Right lobe of liver (tissue), 6 donors: ENCODE measurements around the gene PAAF1. TPM values are rescaled to one million over a fixed set of nuclear protein-coding genes. Genes with fewer than 3 reads are reported as not detected.
A peak's percentile ranks its signal among the peaks of the same experiment; 100 is the strongest.

Experiments
- ATAC-seq, 4 donors: fragments of 200-7000 bp; cut with Tn5 transposase; one replicate each; pipeline ENCODE4 v1.9.1; 2020; ENCODE audit warnings: mild to moderate bottlenecking in 4 of 4, moderate library complexity in 4 of 4
- DNase-seq, 3 donors: peaks; one replicate each; pipeline ENCODE4 v3.0.0-alpha.2; 2020
- H3K27ac ChIP-seq, 3 donors: fragments of 200-600 bp; one replicate each; pipeline ENCODE4 v1.8.0; 2022
- H3K27me3 ChIP-seq, 2 donors: fragments of 200-600 bp; one replicate each; pipeline ENCODE4 v1.8.0; 2022
- H3K36me3 ChIP-seq, 4 donors: fragments of 200-600 bp; sonication (generic) in 1 of 4; one replicate each; pipeline versions ENCODE4 v1.5.1 to v1.8.0; 2017 to 2022; ENCODE audit warnings: control low read depth in 1 of 4
- H3K4me1 ChIP-seq, 4 donors: fragments of 200-600 bp; sonication (generic) in 1 of 4; one replicate each; pipeline versions ENCODE4 v1.5.1 to v1.8.0; 2017 to 2022; ENCODE audit warnings: control low read depth in 1 of 4
- H3K4me3 ChIP-seq, 3 donors: fragments of 200-600 bp; one replicate each; pipeline ENCODE4 v1.8.0; 2022
- H3K9me3 ChIP-seq, 4 donors: fragments of 200-600 bp; sonication (generic) in 1 of 4; one replicate each; pipeline versions ENCODE4 v1.5.1 to v1.8.0; 2017 to 2022; ENCODE audit warnings: control low read depth in 1 of 4
- POLR2A ChIP-seq: fragments of 450-650 bp; IDR thresholded peaks from one replicate; pipeline ENCODE4 v1.6.1; 2017; ENCODE audit warnings: antibody characterized with exemption, mild to moderate bottlenecking
- WGBS: methylation state at CpG from one replicate; pipeline ENCODE4 v1.1.6; 2018; ENCODE audit warnings: low coverage, low lambda C conversion rate; ENCODE audit not compliant: insufficient coverage; ENCODE audit errors: missing lambda C conversion rate; 5-methylcytosine and 5-hydroxymethylcytosine counted together
- intact Hi-C, 2 donors: fragments of 100-400 bp; cut with DNase I; formaldehyde crosslinking; loops; one replicate each; pipeline versions ENCODE4 v1.11.2 to v1.14.1; 2022
- total RNA-seq, 6 experiments: library from RNA; depleted of rRNA in 2 of 6; stranded (reverse); fragments of >200 nt in 2 of 6; fragmentation: NEBNext Ultra II Directional in 3 of 6; extraction: Animal tissue kit (Norgen Biotek cat#: 25700) in 3 of 6; gene quantifications; one replicate each; pipeline versions ENCODE4 v1.1.0 to v1.2.4, GENCODE V29; 2016 to 2023
- TF ChIP-seq, protein P1 (sequence below), 4 donors: fragments of 200-600 bp in 3 of 4; fragments of 450-650 bp in 1 of 4; IDR thresholded peaks; one replicate each; pipeline versions ENCODE4 v1.5.1 to v1.8.0; 2016 to 2022; ENCODE audit warnings: antibody characterized with exemption in 4 of 4, mild to moderate bottlenecking in 2 of 4
- donor health status: DM: no; HTN: yes; CAD: no.
- donor health status: DM: no; HTN: no; CAD: no.
- donor health status: DM: no; HTN: no; CAD: no.
- donor health status: DM: no; HTN: yes; CAD: no.
- donor health status: DM: no; HTN: yes; CAD: no.

The PAAF1 gene
- total RNA-seq, 6 experiments from 2014 or later, result 7.4 to 15.4 (median 9.1) TPM

DNA sequence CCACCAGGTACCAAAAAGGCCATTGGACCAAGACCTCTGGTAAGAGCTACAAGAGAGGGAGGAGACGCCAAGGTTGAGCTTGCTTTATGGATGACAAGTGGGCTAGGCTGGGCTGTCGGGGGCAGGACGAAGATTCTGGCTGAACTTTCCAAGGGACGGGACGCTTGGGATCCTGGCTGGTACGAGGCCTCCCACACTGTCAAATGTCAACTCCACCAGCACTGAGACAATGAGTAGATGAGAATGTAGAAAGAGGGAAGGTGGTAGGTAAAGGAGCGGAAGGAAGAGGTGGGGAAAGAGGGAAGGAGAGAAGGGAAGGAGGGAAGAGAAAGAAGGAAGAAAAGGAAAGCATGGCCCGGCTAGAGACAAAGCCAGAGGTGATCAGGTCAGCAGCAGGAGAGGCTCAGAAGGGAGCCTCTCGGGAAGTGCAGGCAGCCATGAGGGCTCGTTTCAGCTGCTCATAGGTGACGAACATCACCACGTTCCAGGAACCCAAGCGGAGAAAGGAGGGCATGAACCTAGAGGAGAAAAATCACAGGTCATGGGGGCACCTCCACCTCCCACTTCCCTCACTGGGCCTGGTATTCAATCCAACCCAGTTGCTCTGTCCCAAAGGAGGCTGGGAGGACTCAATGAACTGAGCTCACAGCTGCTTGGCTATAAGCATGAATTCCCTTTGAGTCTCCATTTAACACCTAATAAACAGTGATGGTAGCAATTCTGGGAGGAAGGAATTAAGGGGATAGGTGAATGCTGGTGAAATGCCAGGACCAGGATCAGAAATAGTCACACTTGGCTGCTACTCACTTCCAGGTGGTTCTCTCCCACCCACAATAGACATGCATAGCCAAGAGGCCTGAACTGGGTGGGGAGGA is 98.0 kb downstream of the PAAF1 start:
- DNase-seq, result peak in 1 of 3 donors; percentile 31
- TF ChIP-seq, protein P1, sequence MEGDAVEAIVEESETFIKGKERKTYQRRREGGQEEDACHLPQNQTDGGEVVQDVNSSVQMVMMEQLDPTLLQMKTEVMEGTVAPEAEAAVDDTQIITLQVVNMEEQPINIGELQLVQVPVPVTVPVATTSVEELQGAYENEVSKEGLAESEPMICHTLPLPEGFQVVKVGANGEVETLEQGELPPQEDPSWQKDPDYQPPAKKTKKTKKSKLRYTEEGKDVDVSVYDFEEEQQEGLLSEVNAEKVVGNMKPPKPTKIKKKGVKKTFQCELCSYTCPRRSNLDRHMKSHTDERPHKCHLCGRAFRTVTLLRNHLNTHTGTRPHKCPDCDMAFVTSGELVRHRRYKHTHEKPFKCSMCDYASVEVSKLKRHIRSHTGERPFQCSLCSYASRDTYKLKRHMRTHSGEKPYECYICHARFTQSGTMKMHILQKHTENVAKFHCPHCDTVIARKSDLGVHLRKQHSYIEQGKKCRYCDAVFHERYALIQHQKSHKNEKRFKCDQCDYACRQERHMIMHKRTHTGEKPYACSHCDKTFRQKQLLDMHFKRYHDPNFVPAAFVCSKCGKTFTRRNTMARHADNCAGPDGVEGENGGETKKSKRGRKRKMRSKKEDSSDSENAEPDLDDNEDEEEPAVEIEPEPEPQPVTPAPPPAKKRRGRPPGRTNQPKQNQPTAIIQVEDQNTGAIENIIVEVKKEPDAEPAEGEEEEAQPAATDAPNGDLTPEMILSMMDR (IDR thresholded peaks at IDR 0.05), result no peak
- TF ChIP-seq POLR2A, result no peak
- Histone ChIP-seq H3K36me3 (no peaks in the 10 kb centered on the region), H3K4me1 (no peaks in the 10 kb centered on the region), H3K9me3 (no peaks in the 10 kb centered on the region), H3K27me3 (no peaks in the 10 kb centered on the region), H3K27ac (no peak overlapping the region), H3K4me3 (no peak overlapping the region)
- 94% methylated on average over 6 of the region's 13 CpGs for WGBS
- intact Hi-C loops, result no loop called here
- no peak for ATAC-seq

- Histone ChIP-seq H3K9me3 (no peaks in the 10 kb centered on the region), H3K36me3 (no peaks in the 10 kb centered on the region), H3K4me3 (no peak overlapping the region), H3K27me3 (no peaks in the 10 kb centered on the region), H3K27ac (no peak overlapping the region), H3K4me1 (no peaks in the 10 kb centered on the region)
- intact Hi-C loops, result no loop called here
- ATAC-seq (no peak), DNase-seq (peak in 1 of 3 donors; percentile 6)
- TF ChIP-seq, protein P1 (IDR thresholded peaks at IDR 0.05), result no peak
- TF ChIP-seq POLR2A, result no peak
- WGBS, result 100% methylated on average over 1 of the region's 6 CpGs
Observed at GRCh38 chr11:73975479-73975757, 98.6 kb downstream of the PAAF1 start.

- no peak for TF ChIP-seq POLR2A
- TF ChIP-seq, protein P1 (IDR thresholded peaks at IDR 0.05), result no peak
- no peaks in the 10 kb centered on the region for H3K9me3 ChIP-seq
- DNase-seq, result peak in 1 of 3 donors; percentile 37
- H3K36me3 ChIP-seq, result no peaks in the 10 kb centered on the region
- no peak overlapping the region for H3K4me3 ChIP-seq
- intact Hi-C loops, result no loop called here
- H3K27me3 ChIP-seq, result no peaks in the 10 kb centered on the region
- no peak for ATAC-seq
- H3K4me1 ChIP-seq, result no peaks in the 10 kb centered on the region
- WGBS, result 68% methylated on average over 3 of the region's 14 CpGs
- H3K27ac ChIP-seq, result no peak overlapping the region
Observed at GRCh38 chr11:73976451-73977151, 99.8 kb downstream of the PAAF1 start.

DNA sequence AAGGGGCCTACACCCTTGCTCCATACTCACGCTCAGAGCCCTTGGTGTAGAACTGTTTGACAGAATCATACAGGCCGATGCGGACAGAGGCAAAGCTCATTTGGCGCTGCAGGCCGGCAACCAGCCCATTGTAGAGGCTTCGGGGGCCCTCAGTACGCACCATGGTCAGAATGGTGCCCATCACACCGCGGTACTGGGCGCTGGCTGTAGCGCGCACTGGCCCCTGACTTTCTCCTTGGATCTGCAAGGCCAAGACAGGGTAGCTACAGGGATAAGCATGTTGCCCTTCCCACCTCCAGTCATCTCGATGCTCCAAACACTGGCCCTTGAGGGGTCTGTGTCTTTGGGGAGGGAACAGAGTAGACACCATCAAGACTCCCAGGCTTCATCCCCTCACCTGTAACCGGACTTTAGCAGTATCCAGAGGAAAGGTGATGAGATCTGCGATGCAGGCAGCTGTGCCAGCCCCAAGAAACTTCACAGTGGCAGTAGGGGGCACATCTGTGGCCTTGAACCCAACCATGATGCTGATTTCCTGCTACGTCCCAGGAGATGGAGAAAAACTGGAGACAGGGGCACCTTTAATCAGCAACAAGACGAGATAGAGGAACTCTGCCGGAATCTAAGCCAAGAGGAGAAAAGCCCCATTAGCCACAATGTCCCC is 101.2 kb downstream of the PAAF1 start:
- WGBS, result 86% methylated on average over 4 of the region's 18 CpGs
- ATAC-seq (no peak), DNase-seq (peak in 1 of 3 donors; percentile 34)
- TF ChIP-seq POLR2A, result no peak
- TF ChIP-seq, protein P1 (IDR thresholded peaks at IDR 0.05), result no peak
- H3K4me1 ChIP-seq, result peaks cover 0 to 5% (median 0%) of the 10 kb centered on the region in 4 donors
- no peaks in the 10 kb centered on the region for H3K27me3 ChIP-seq
- no peaks in the 10 kb centered on the region for H3K36me3 ChIP-seq
- no peaks in the 10 kb centered on the region for H3K9me3 ChIP-seq
- H3K4me3 ChIP-seq, result no peak overlapping the region
- intact Hi-C loops, result no loop called here
- no peak overlapping the region for H3K27ac ChIP-seq
